IPS-15b (cell line): ENCODE measurements around the gene FLYWCH1.

Source experiments
- H3K27me3 ChIP-seq: one replicate; pipeline ENCODE4 v1.6.1; 2013; ENCODE audit warnings: low read length; ENCODE audit not compliant: control insufficient read depth, insufficient read depth
- H3K36me3 ChIP-seq: one replicate; pipeline ENCODE4 v1.6.1; 2013; ENCODE audit warnings: low read length; ENCODE audit not compliant: control insufficient read depth, insufficient read depth
- H3K4me1 ChIP-seq: one replicate; pipeline ENCODE4 v1.6.1; 2013; ENCODE audit warnings: mild to moderate bottlenecking, low read length; ENCODE audit not compliant: control insufficient read depth, insufficient read depth
- H3K4me3 ChIP-seq: one replicate; pipeline ENCODE4 v1.5.1; 2013; ENCODE audit warnings: low read depth, low read length
- H3K9ac ChIP-seq: one replicate; pipeline ENCODE4 v1.6.1; 2013; ENCODE audit warnings: low read depth, mild to moderate bottlenecking, low read length
- H3K9me3 ChIP-seq: one replicate; pipeline ENCODE4 v1.6.1; 2013; ENCODE audit warnings: mild to moderate bottlenecking, low read length; ENCODE audit not compliant: control insufficient read depth, insufficient read depth

FLYWCH1 gene

GRCh38 chr16:2882650-2883457 lies 28.9 kb upstream of the FLYWCH1 start, which contains the start of gene FLYWCH2:
Gene FLYWCH2 (plus strand): TSS chr16:2883215. CDS start chr16:2896450, 13,235 bp downstream.
- Histone ChIP-seq H3K4me3 (peak within 1 kb of the TSS; percentile 69), H3K4me1 (no peaks in the 10 kb centered on the region), H3K9ac (peak within 1 kb of the TSS; percentile 47), H3K27me3 (peaks cover 2% of the 10 kb centered on the region), H3K9me3 (no peaks in the 10 kb centered on the region), H3K36me3 (peaks cover 3% of the 10 kb centered on the region)

GRCh38 chr16:2883458-2883908 lies 28.2 kb upstream of the FLYWCH1 start:
- peak overlapping the region; percentile 69 for H3K4me3 ChIP-seq
- peaks cover 2% of the 10 kb centered on the region for H3K27me3 ChIP-seq
- peaks cover 3% of the 10 kb centered on the region for H3K36me3 ChIP-seq
- peak overlapping the region; percentile 47 for H3K9ac ChIP-seq
- no peaks in the 10 kb centered on the region for H3K4me1 ChIP-seq
- H3K9me3 ChIP-seq = no peaks in the 10 kb centered on the region

GRCh38 chr16:2884041-2884451 lies 27.7 kb upstream of the FLYWCH1 start:
- Histone ChIP-seq H3K27me3 (peaks cover 2% of the 10 kb centered on the region), H3K36me3 (peaks cover 3% of the 10 kb centered on the region), H3K9me3 (no peaks in the 10 kb centered on the region), H3K9ac (no peak overlapping the region), H3K4me1 (no peaks in the 10 kb centered on the region), H3K4me3 (peak overlapping the region; percentile 69)

- Histone ChIP-seq H3K4me1 (peaks cover 4% of the 10 kb centered on the region), H3K27me3 (no peaks in the 10 kb centered on the region), H3K4me3 (no peak overlapping the region), H3K9ac (no peak overlapping the region), H3K9me3 (no peaks in the 10 kb centered on the region), H3K36me3 (peaks cover 4% of the 10 kb centered on the region)
These were observed 17.5 kb upstream of the FLYWCH1 start for GRCh38 chr16:2894231-2894630.

GRCh38 chr16:2895813-2896212 lies 15.9 kb upstream of the FLYWCH1 start:
- Histone ChIP-seq H3K4me3 (no peak overlapping the region), H3K36me3 (peaks cover 6% of the 10 kb centered on the region), H3K9ac (no peak overlapping the region), H3K27me3 (no peaks in the 10 kb centered on the region), H3K9me3 (no peaks in the 10 kb centered on the region), H3K4me1 (peaks cover 2% of the 10 kb centered on the region)

GRCh38 chr16:2896480-2897010 lies 15.2 kb upstream of the FLYWCH1 start:
- Histone ChIP-seq H3K36me3 (peaks cover 6% of the 10 kb centered on the region), H3K9ac (no peak overlapping the region)

GRCh38 chr16:2897110-2897509 lies 14.6 kb upstream of the FLYWCH1 start:
- H3K36me3 ChIP-seq = peaks cover 6% of the 10 kb centered on the region
- no peak overlapping the region for H3K4me3 ChIP-seq
- no peak overlapping the region for H3K9ac ChIP-seq
- no peaks in the 10 kb centered on the region for H3K9me3 ChIP-seq
- H3K4me1 ChIP-seq = no peaks in the 10 kb centered on the region
- H3K27me3 ChIP-seq = no peaks in the 10 kb centered on the region

More at GRCh38 chr16:2896480-2897010, 15.2 kb upstream of the FLYWCH1 start:
- Histone ChIP-seq H3K9me3 (no peaks in the 10 kb centered on the region), H3K27me3 (no peaks in the 10 kb centered on the region), H3K4me3 (no peak overlapping the region), H3K4me1 (no peaks in the 10 kb centered on the region)

- H3K4me1 ChIP-seq = no peaks in the 10 kb centered on the region
- H3K36me3 ChIP-seq = peaks cover 6% of the 10 kb centered on the region
- no peak overlapping the region for H3K4me3 ChIP-seq
- H3K9ac ChIP-seq = no peak overlapping the region
- no peaks in the 10 kb centered on the region for H3K9me3 ChIP-seq
- no peaks in the 10 kb centered on the region for H3K27me3 ChIP-seq
These were observed 12.7 kb upstream of the FLYWCH1 start for GRCh38 chr16:2898831-2899563.

- Histone ChIP-seq H3K36me3 (peaks cover 6% of the 10 kb centered on the region), H3K9me3 (no peaks in the 10 kb centered on the region), H3K9ac (no peak overlapping the region), H3K4me3 (no peak overlapping the region), H3K4me1 (no peaks in the 10 kb centered on the region), H3K27me3 (no peaks in the 10 kb centered on the region)
These were observed 12.1 kb upstream of the FLYWCH1 start for GRCh38 chr16:2899564-2900072.

GRCh38 chr16:2900526-2901075 lies 11.1 kb upstream of the FLYWCH1 start:
- Histone ChIP-seq H3K36me3 (peaks cover 6% of the 10 kb centered on the region), H3K9me3 (no peaks in the 10 kb centered on the region), H3K4me3 (no peak overlapping the region), H3K4me1 (no peaks in the 10 kb centered on the region), H3K27me3 (no peaks in the 10 kb centered on the region), H3K9ac (no peak overlapping the region)

GRCh38 chr16:2902337-2903130 lies 9.2 kb upstream of the FLYWCH1 start:
- Histone ChIP-seq H3K36me3 (peaks cover 2% of the 10 kb centered on the region), H3K9ac (no peak overlapping the region), H3K9me3 (no peaks in the 10 kb centered on the region), H3K4me1 (no peaks in the 10 kb centered on the region), H3K4me3 (no peak overlapping the region), H3K27me3 (no peaks in the 10 kb centered on the region)
